Stimulated activated CD8-positive, alpha-beta memory T cell treated with anti-CD3 and anti-CD28 coated beads, Interleukin-4, amount 100 ng/mL, for 4 hours (primary cell): ENCODE data around the gene MECP2.
"Not testable (repeated sequence)": the region's sequence is repeated elsewhere in the genome, so short reads cannot be mapped to it uniquely, and the experiment has no call there.

Experiments
- DNase-seq, 2 donors: peaks; one replicate each; pipeline ENCODE4 v3.0.0-alpha.2; 2020; ENCODE audit warnings: low read depth in 2 of 2, low spot score in 1 of 2

MECP2 gene

GRCh38 chrX:154097589-154098541 lies at the start of gene MECP2:
Gene MECP2, minus strand, starts transcription at chrX:154097717.
- peak; percentile 50 to 71 for DNase-seq

DNA sequence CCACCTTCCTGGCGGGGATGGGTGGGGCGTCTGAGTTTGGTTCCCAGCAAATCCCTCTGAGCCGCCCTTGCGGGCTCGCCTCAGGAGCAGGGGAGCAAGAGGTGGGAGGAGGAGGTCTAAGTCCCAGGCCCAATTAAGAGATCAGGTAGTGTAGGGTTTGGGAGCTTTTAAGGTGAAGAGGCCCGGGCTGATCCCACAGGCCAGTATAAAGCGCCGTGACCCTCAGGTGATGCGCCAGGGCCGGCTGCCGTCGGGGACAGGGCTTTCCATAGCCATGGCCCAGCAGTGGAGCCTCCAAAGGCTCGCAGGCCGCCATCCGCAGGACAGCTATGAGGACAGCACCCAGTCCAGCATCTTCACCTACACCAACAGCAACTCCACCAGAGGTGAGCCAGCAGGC lies 46.5 kb upstream of the MECP2 start, which contains the start of gene OPN1LW:
OPN1LW (plus strand) TSS at position 234 of the 400 bp plus-strand sequence; CDS start at position 275, 41 bp downstream.
- not testable (repeated sequence) for DNase-seq

- DNase-seq = no peak
Measured at GRCh38 chrX:154142950-154143745, 45.6 kb upstream of the MECP2 start.

DNA sequence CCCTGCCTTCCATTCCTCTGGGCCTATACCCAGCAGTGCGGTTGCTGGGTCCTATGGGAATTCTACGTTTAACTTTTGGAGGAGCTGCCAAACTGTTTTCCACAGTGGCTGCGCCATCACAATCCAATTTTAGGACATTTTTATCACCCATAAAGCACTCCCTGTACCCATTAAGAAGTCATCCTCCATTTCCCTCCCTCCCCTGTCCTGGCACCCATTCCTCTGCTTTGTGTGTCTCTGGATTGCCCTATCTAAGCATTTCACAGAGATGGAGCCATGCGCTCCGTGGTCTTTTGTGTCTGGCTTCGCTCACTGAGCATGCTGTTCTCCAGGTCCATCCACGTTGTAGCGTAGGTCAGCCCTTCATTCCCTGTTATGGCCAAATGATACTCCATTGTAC lies 44.9 kb upstream of the MECP2 start:
- no peak for DNase-seq

GRCh38 chrX:154140742-154141141 lies 43.2 kb upstream of the MECP2 start:
- no peak for DNase-seq

- DNase-seq = no peak
Measured at GRCh38 chrX:154140206-154140605, 42.7 kb upstream of the MECP2 start.

DNA sequence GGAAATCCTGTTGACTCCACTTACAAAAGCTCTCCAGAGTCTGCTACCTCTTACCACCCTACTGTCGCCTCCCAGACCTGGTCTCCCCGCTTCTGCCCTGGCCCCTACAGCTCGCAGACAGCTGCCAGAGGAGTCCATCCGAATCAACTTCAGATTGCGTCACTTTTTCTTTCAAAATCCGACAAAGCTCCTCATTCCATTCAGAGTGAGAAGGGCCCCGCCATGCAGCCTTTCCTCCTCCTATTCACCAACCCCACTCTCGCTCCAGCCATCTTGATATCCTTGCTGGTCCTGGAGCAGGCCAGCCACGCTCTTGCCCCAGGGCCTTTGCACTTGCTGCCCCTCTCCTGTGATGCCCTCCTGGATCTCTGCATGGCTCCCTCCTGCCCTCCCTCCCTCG lies 41.3 kb upstream of the MECP2 start:
- no peak for DNase-seq

DNA sequence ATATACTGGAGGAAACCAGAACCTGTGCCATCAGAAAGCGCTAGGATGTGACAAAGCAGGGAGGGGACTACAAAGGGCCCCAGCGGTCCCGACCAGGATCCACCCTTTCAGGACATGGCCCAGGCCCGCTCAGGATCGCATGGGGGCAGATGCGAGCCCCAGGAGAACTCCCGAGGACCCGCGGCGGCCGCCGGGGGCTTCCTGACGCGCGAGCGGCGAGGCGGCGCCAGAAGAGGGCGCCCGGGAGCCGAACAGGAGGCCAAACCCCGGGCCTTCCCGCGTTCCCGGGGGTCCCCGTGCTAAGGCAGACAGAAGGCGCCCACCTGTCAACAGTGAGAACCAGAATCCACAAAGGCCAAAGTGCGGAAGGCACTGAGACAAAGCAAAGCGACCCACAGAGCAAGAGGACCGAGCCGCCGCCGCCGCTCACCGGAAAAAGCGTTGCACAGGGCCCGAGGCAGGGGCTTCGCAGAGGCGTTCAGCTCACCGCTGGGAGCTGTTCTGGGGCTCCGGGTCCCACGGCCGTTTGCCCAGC lies 39.2 kb upstream of the MECP2 start:
- DNase-seq = peak; percentile 19 to 40

GRCh38 chrX:154135458-154136229 lies 38.1 kb upstream of the MECP2 start:
- no peak for DNase-seq

- no peak for DNase-seq
Measured at GRCh38 chrX:154132366-154132765, 34.8 kb upstream of the MECP2 start.

DNA sequence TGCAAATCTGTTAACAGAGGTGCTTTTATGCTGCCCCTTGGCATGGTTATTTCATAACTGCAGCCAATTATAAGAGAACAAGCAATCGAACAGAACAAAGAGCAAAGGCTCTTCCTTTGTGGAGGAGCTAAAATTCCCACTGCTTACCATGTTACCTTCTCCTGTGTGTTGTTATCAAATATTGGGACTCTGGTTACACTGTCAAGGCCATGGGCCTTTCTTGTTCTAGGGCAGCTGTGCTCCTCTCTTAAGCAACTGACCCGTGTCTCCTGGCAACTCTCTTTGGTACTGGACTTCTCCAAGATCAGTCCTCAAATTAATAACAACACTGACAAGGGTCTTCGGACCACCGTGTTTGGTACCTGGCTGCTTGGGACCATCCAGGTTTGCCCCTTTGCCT lies 34.4 kb upstream of the MECP2 start:
- DNase-seq = no peak

GRCh38 chrX:154126101-154126500 lies 28.6 kb upstream of the MECP2 start:
- no peak for DNase-seq

GRCh38 chrX:154125391-154126040 lies 28.0 kb upstream of the MECP2 start:
- no peak for DNase-seq

GRCh38 chrX:154123241-154124219 lies 26.0 kb upstream of the MECP2 start:
- no peak for DNase-seq

- no peak for DNase-seq
Measured at GRCh38 chrX:154121961-154122360, 24.4 kb upstream of the MECP2 start.

GRCh38 chrX:154121207-154121606 lies 23.7 kb upstream of the MECP2 start:
- DNase-seq = no peak

DNA sequence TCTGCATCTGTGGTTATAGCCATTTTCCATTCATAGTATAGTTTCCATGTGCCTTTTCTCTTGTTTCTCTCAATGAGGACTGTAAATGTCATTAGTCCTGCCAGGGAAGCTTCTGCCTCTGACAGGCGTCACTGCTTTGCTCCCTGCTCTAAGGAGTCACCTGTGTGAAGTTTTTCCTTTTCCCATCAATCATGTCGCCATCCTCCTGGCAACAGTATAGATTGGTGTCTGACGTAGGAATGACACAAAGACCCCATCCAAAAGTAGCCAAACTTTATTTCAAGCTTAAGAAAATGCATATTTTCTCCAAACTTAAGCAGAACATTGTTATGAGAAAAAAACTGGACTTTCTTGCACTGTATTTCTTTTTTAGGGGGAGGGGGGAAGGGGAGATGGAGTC lies 23.1 kb upstream of the MECP2 start:
- DNase-seq = no peak

GRCh38 chrX:154117566-154117965 lies 20.0 kb upstream of the MECP2 start:
- no peak for DNase-seq
